CD4-positive, alpha-beta T cell treated with Interleukin-1 beta for 1 hour (primary cell): Measurements from ENCODE around the gene OBP2A.
"Not testable (repeated sequence)": the region's sequence is repeated elsewhere in the genome, so short reads cannot be mapped to it uniquely, and the experiment has no call there.

Source experiments
- DNase-seq, 2 donors: peaks; one replicate each; pipeline ENCODE4 v3.0.0-alpha.2; 2020 to 2022

Gene OBP2A

DNA sequence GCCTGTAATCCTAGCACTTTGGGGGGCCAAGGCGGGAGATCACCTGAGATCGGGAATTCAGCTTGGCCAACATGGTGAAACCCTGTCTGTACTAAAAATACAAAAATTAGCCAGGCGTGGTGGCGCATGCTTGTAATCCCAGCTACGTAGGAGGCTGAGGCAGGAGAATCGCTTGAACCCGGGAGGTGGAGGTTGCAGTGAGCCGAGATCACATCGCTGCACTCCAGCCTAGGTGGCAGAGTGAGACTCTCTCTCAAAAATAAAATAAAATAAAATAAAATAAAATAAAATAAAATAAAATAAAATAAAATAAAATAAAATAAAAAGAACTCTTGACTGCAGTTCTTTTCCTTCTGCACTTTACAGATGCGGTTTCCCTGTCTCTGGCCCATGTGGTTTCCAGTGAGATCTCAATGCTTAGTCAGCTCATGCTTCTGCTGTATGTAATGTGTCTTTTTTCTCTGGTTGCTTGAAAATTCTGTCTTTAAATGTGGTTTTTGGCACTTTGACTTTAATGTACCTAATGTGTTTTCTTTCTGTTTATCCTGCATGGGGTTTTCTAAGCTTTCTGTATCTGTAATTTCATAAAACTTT is 17.0 kb upstream of the OBP2A start:
- DNase-seq = not testable (repeated sequence)

DNA sequence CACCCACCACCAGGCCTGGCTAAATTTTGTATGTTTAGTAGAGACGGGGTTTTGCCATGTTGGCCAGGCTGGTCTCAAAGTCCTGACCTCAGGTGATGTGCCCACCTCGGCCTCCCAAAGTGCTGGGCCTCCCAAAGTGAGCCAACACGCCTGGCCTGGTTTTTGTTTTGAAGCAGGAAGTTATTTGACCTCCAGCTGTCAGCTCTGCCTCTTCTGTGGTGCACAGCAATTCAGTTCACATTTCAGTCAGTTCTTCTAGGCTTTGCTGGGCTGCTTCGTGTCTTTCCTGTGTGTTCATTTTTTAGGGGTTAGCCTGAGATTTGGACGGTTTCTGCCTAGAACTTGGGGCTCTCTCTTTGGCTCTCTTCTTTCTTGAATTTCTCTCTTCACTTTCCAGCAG is 15.8 kb upstream of the OBP2A start:
- no peak for DNase-seq

DNA sequence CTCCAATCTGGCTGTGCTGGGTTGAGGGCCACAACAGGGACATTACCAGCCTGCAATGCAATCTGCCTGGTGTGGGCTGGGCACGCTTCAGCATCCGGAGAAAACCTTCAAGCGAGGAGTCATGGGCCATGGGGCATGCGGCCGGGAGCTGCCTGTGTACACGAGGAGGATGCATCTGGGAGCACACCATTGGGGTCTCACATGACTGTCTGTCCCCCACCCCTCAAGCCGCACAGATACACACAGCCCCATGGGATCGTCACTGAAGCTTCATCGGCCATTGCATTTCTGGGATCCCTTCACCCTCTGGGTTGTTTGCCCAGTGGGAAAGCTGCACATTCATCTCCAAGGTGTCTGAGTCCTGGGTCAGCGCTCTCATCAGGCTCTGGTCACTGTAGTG is 14.8 kb upstream of the OBP2A start:
- DNase-seq = no peak

DNA sequence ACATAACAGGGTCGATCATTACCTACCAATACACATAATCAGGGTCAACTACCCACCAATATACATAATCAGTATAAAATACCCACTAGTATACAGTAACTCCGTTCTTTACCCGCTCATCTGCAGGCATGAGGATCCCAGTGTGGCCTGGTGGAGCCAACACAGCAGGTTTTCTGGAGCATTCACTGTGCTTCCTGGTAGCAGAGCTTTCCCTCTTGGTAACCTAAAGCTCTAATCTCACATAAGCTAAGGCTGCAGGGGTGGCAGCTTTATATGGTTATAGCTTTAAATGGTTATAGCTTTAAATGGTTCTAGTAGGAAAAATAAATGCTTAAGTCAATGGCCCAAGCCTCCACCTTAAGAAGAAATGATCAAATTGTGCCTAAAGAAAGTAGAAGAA is 12.8 kb upstream of the OBP2A start:
- no peak for DNase-seq

DNA sequence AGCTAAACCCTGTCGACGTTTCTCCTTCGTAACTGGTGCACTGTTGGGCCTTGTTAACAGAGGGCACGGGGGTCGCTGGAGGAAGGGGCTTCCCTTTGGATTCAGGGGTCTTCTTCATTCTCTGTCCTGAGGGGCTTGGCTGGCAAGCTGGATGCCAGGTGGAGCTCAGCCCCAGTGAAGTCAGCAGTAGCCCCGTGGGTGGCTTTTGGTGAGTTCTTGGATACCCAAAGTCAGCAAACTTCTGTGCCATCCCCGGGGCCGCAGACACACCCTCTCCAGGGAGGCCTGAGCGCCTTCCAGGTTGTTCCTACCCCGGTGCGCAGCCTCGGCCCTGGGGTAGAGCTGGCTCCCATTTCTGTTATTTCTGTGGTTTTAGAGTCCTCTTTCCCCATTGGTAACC is 12.3 kb upstream of the OBP2A start:
- DNase-seq = no peak

DNA sequence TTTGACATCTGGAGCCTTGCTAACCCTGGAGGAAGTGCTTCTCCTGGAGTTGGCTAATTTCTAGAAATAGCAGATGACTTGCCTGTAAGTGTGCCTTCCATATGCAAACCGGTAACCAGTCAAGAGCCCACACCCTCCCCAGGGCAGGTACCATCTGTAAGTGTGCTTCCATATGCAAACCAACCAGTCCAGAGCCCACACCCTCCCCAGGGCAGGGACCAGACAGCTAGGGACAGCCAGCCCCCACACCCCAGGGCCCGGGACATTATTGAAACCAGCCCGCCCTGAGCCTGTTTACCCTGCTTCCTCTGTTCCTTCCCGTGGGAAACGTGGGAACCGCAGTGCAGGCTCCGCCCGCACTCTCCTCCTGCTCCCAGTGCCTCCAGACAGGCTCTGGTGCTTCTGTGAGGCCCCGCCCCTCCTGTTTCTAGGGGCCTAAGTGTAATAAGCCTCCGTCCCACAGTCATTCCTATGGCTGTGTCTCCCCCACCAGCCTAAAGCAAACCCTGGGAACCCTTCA is 11.7 kb upstream of the OBP2A start:
- not testable (repeated sequence) for DNase-seq

DNA sequence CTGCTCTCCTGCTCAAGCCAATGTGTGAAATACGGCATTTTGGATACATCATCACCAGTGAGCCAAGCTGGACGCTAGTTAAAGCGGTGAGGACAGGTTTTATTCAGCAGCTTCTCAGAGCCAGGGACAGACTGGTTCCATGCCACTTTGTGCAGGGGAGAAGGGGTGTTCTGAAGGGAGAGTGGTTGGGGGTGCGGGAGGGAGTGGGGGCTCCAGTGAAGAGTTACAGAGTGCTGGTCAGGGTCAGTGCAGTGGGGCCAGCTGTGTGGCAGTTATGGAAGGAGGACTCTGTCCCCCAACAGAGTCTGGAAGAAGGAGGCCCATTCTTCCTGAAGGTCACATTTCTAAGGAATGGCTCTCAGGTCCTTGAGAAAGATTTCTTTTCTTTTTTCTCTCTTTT is 11.1 kb upstream of the OBP2A start:
- DNase-seq = not testable (repeated sequence)

DNA sequence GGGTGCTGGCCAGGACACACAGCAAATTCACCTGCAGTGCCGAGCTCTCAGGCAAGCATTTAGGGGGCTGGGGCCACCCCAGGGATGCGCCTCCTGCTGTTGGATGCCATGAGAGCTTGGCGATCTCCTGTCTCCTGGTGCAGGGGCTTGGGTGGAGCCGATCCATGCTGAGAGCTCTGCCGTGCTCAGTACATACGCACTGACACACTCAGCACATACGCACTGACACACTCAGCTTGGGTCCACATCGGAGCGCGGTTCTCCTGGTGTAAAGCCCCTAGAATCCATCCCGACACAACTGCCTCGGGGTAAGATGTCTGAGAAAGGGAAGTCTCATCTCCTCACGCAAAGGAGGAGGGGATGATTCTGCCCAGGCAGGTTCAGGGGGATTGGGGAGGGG is 10.3 kb upstream of the OBP2A start:
- not testable (repeated sequence) for DNase-seq

DNA sequence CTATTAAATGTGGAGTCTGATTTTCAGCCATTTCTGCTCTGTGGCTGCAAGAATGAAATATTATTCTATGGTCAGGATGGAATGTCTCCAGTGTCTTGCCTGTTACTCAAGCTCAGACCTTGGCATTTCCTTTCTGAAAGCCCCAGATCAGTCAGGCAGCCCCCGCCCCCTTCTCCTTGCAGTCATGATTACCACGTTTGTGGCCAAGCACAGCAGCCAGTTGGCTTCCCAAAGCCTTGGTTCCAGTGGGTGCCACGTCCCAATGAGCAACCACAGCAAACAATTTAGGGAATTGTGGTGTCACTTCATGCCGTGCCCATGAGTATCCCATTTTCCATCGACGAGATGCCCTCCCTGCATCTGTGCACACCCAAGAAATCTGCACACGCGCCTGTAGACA is 9.7 kb upstream of the OBP2A start:
- DNase-seq = no peak

DNA sequence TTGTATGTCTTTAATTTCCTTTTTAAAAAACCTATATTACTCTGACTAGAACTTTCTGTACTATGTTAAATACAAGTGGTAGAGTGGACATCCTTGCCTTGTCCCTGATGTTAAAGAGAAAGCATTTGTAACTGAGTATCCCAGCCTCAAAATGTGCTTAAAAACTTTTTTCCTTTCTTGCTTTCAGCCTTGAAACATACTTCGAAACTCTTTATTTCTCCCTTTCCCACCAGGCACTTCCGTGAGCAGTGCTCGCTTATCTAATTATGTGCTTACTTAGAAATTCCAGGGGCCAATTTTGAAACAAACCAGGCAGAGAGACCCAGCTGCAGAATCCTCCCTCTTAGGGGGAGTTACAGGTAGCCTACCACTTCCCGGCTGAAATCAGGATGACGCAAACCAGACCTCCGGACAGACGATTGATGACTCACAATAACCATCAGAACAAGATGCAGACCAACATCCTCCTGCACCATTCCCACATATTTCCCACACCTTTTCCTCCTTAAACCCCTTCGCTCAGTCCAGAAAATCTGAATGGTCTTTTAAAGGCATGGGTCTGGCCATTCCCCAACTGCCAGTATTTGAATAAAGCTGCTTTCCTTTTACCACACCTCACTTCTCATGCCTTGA is 2.5 kb upstream of the OBP2A start:
- DNase-seq = not testable (repeated sequence)

DNA sequence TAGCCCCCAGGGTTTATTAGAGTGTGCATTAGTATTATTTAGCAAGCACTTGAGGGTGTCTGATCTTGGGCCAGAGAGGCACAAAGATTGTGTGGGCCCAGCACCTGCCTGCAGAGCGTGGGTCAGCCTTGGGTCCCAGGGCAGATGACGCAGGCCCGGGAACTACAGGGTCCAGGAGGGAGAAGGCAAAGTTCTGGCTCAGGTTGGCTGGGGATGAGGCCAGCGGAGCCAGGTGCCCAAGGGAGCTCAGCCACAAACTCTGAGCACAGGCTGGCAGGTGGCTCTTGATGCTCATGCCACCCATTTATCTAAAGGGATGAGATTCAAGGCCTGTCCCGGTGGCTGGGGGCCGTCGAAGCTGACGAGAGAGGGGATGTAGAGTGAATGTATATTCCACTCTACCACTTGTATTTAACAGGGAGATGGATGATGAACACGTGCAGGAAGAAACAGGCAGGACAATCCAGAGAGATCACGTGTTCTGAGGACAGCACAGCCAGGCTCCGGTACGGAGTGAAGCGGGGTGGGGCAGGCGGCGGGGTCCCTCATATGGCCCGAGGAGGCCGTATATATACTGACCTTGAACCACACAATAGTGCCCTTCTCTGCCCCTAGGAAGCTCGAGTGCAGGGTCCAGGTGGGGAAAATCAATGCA is 818 bp upstream of the OBP2A start:
- DNase-seq = no peak

DNA sequence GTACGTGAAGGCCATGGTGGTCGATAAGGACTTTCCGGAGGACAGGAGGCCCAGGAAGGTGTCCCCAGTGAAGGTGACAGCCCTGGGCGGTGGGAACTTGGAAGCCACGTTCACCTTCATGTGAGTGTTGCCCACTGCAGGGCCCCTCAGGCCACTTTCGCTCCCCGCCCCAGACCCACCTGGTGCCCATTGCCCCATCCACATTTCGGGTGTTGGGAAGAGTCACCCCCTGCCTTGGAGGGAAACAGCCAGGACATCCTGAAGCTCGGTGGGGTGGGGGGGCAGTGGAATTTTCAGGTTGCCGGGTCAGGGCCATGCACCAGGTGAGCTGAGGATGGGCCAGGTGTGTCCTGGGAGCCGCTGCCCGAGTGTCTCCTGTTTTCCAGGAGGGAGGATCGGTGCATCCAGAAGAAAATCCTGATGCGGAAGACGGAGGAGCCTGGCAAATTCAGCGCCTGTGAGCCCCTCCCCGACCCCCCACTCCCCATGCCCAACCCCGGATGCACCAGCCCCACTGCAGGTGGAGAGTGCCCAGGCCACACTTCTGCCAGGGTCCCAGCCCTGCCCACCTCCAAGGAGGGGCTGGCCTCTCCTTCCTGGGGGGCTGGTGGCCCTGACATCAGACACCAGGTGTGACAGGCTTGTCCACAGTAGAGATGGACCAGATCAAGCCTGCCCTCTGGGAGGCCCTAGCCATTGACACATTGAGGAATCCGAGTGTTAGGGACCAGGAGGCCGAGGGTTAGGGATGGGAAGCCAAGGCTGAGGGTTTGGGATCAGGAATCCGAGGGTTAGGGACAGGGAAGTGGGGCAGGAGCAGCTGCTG is 1.1 kb downstream of the OBP2A start:
- not testable (repeated sequence) for DNase-seq

DNA sequence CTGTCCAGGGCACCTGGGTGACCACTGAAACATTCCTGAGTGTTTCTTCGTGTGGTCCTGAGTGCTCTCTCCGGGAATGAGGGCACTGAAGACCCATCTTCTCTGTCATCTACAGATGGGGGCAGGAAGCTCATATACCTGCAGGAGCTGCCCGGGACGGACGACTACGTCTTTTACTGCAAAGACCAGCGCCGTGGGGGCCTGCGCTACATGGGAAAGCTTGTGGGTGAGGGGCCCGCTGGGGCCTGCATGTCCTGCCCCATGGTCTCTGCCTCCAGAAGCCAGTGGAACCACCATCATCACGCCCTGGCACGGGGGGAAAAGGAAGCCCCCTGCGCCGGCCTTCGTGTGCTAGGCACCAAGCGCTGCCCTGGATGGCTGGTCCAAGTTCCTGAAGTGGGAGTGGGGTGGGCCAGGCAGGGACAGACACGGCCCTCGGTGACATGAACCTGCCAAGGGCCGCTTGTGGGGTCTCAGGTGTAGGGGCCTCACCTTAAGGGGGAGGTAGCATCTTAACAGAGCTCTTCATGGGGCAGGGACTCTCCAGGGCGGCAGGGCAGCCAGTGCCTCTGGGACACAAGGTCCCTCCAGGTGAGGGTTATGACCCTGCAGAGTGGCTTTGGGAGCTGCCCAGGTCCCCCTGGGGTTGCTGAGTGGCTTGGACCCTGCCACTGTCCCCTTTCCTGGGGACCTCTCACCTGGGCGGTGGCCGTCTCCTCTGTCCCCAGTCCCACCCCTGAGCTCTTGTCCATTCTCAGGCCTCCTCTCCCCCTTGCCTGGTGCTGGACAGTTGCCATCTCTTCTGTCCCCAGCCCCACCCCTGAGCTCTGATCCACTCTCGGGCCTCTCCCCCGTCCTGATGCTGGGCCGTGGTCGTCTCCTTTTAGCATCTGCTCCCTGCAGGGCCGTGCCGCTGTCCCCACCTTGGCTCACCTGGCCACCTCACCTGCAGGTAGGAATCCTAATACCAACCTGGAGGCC is 2.1 kb downstream of the OBP2A start:
- DNase-seq = no peak

DNA sequence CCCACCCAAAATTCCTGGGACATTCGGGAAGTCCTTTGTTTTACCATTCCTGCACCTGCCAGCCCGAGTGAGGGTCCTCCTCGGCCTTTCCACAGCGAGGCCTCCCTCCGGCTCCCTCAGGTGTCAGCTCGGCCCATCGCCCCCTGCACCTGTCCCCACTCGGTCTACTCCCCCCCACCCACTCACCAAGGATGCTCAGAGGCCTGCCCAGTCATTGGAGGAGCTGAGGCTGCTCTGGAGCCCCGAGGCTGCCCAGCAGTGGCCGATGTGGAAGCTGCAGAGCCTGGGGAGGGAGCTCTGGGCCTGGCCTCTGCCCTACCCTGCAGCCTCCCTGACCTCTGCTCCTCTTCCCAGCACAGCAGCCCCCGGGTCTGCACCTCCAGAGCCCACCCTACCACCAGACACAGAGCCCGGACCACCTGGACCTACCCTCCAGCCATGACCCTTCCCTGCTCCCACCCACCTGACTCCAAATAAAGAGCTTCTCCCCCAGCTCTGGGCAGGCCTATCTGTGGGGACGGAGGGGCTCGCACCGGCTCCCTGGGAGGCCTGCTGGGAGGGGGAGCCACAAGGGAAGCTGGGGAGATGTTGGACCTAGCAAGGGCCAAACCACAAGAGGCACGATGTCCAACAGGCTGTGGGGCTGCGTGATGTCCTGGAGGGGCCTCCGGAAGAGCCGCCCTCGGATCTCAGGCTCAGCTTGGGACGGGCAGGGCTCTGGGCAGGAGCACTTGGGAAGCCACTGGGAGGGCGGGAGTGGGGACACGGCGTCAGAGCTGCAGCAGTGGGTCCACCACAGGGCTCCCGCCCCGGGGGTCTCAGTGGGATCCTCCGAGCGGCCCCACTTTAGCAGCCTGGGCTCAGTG is 3.8 kb downstream of the OBP2A start:
- DNase-seq = not testable (repeated sequence)

DNA sequence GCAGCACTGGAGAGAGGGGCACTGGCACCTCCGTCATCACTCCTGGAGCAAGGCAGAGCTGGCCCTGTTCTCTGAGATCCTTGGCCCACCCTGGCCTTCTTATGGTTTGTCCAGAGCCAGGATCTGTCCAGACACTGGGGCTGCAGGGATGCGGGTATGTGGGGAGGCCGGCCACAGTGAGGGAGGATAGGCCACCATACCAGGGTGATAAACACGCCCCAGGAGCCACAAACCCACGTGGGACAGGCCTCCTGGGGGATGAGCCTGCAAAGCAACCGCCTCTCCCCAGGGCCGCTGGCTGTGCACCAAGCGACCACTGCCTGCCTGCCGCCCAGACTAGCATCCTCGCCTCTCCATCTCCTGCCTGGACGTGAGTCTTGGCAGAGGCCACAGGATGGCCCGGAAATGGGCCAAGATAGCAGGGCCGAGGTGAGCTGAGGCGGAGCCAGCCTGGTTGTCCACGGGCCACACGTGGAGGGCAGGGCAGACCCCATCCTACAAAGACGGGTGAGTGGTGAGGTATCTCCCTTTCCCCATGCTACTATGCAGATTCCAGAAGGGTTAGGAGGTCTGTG is 4.5 kb downstream of the OBP2A start:
- no peak for DNase-seq

DNA sequence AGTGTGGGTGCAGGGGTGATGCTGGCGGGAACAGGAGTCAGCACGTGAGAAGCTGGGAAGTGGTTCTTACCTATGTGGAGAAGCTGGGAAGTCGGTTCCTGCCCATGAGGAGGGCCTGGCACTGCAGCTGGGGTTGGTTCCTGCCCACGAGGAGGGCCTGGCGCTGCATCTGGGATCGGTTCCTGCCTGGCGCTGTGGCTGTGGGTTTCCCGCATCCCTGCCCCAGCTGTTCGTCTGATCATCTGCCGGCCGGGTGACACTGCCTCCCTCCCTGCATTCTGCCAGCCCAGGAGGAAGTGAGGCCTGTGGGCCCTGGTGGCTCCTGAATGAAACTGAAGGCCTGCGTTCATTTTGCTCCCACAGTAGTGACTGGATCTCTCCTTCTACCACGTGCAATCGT is 5.1 kb downstream of the OBP2A start:
- no peak for DNase-seq

DNA sequence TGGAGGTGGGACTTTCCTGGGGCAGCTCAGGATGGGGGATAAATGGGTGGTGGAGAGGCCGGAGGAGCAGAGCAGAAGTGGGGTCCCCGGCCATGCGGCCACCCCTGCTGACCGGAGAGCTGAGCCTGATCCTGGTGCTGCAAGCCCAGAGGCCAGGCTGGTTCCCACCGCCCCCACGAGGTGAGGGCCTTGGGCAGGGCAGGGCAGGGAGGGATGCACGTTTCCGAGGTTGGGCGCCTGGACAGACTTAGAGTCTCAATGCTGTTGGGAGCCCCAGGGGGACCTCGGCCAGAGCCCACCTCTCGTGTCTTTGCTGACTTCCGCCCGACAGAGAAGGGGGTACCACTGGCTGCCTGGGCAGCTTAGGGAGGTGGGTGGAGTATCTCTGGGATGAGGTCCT is 5.5 kb downstream of the OBP2A start:
- no peak for DNase-seq

DNA sequence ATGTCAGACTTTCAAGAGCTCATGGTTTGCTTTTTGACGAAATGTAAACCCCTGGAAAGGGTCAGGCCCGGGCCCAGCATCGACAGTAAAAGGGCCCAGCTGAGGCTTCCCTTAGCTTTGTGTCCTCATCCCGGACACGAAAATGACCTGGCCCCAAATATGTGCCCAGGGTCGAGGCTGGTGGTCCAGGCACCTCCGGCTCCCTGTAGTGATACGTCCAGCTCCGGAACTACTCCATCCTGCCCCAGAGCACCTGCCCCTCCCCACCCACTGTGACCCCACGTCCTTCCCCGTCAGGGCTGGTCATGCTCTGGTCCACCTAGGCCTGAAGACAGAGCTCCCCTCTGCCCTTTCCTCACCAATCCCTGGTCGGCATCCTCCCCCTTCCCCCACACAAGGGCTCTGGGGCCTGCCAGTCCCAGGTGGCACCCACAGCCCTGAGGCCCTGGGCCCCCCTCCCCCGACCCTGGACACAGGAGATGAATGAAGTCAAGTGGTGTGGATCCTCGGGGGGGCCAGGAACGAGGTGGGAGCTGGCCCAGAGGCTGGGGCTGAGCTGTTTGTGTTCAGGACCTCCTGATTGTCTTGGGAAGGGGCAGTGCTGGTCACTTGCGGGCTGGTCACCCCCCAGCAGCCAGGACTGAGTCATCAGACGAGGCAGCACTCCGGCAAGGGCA is 6.2 kb downstream of the OBP2A start:
- DNase-seq = no peak

DNA sequence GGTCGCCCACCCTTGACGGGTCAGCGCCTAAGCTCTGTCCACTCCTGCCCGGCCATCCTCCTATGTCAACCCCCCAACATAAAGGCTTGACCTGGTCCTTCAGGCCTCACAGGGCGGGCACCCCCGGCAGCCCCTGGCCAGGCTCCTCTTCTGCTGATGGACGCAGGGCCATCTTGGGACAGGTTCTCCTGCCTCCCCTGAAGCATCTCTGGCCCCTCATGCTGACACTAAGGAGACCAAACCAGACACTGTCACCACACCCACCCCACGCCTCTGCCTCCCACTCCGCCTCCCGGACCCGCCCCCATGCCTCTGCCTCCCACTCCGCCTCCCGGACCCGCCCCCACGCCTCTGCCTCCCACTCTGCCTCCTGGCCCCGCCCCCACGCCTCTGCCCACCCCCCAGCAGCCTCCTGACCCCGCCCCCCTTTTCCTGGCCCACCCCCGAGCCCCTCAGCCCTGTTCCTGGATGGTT is 6.8 kb downstream of the OBP2A start:
- DNase-seq = no peak

DNA sequence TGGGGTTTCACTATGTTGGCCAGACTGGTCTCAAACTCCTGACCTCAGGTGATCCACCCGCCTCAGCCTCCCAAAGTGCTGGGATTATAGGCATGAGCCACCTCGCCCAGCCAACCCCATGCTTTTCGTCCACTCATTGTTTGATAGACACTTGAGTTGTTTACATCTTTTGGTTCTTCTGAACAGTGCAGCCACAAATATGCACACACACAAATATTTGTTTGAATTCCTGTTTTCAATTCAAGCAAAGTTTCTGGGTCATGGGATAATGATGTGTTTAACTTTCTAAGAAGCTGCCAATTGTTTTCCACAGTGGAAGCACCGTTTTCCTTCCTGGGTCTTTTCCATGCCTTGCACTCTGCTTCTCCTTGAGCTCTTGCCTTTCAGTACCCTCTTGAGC is 8.8 kb downstream of the OBP2A start:
- DNase-seq = no peak
